Mucosa of gallbladder (tissue), 1 donor: ENCODE measurements around the gene ZFAND3. TPM values are rescaled to one million over a fixed set of nuclear protein-coding genes. Genes with fewer than 3 reads are reported as not detected.
"Not testable (repeated sequence)": the region's sequence is repeated elsewhere in the genome, so short reads cannot be mapped to it uniquely, and the experiment has no call there.

Experiments
- DNase-seq: peaks from one replicate; pipeline ENCODE4 v3.0.0-alpha.2; 2020; ENCODE audit warnings: low spot score
- total RNA-seq: library from RNA; stranded (reverse); gene quantifications from one replicate; pipeline ENCODE4 v1.2.1, GENCODE V29; 2021
- donor health status: DM: no; HTN: no; CAD: no.

Gene ZFAND3
- total RNA-seq, 1 donor from 2014 or later = 105 TPM

GRCh38 chr6:37865504-37865903, 46.0 kb downstream of the ZFAND3 start:
- no peak for DNase-seq

GRCh38 chr6:37866590-37867507, 47.3 kb downstream of the ZFAND3 start:
- no peak for DNase-seq

GRCh38 chr6:37867756-37868446, 48.4 kb downstream of the ZFAND3 start:
- no peak for DNase-seq

GRCh38 chr6:37868447-37868825, 48.9 kb downstream of the ZFAND3 start:
- DNase-seq = no peak

- no peak for DNase-seq
These were observed 52.3 kb downstream of the ZFAND3 start for GRCh38 chr6:37871616-37872372.

- no peak for DNase-seq
These were observed 52.8 kb downstream of the ZFAND3 start for GRCh38 chr6:37872373-37872745.

- DNase-seq = no peak
These were observed 55.2 kb downstream of the ZFAND3 start for GRCh38 chr6:37874726-37875125.

GRCh38 chr6:37875561-37876309, 56.2 kb downstream of the ZFAND3 start:
- DNase-seq = no peak

- no peak for DNase-seq
These were observed 57.3 kb downstream of the ZFAND3 start for GRCh38 chr6:37876843-37877242.

- no peak for DNase-seq
These were observed 58.0 kb downstream of the ZFAND3 start for GRCh38 chr6:37877373-37878149.

GRCh38 chr6:37878150-37878710, 58.7 kb downstream of the ZFAND3 start:
- no peak for DNase-seq

- not testable (repeated sequence) for DNase-seq
These were observed 61.1 kb downstream of the ZFAND3 start for GRCh38 chr6:37880602-37881001.

GRCh38 chr6:37882292-37882691, 62.8 kb downstream of the ZFAND3 start:
- no peak for DNase-seq

- DNase-seq = no peak
These were observed 63.3 kb downstream of the ZFAND3 start for GRCh38 chr6:37882724-37883413.

GRCh38 chr6:37884548-37884947, 65.0 kb downstream of the ZFAND3 start:
- no peak for DNase-seq

GRCh38 chr6:37889051-37889450, 69.5 kb downstream of the ZFAND3 start:
- DNase-seq = no peak

GRCh38 chr6:37889486-37889885, 70.0 kb downstream of the ZFAND3 start:
- DNase-seq = no peak

GRCh38 chr6:37891072-37891471, 71.5 kb downstream of the ZFAND3 start:
- DNase-seq = no peak

- no peak for DNase-seq
These were observed 73.7 kb downstream of the ZFAND3 start for GRCh38 chr6:37893257-37893656.

- DNase-seq = not testable (repeated sequence)
These were observed 74.2 kb downstream of the ZFAND3 start for GRCh38 chr6:37893734-37894133.
